NCI-H1092 (cell line): ENCODE measurements around the gene RNF152.

Experiments
- DNase-seq: peaks from one replicate; lab custom pipeline; 2025; lab: John Stamatoyannopoulos, UW

The RNF152 gene

GRCh38 chr18:61892683-61893308 is at the start of gene RNF152:
TSS of gene RNF152 (minus strand) at chr18:61893007. CDS start at chr18:61816463, 76,544 bp downstream.
- peak; percentile 60 for DNase-seq

GRCh38 chr18:61941948-61942471 is 49.2 kb upstream of the RNF152 start:
- no peak for DNase-seq

GRCh38 chr18:61939046-61939674 is 46.4 kb upstream of the RNF152 start:
- DNase-seq, result no peak

GRCh38 chr18:61935362-61935761 is 42.6 kb upstream of the RNF152 start:
- DNase-seq, result no peak

- no peak for DNase-seq
Measured at GRCh38 chr18:61931654-61932379, 39.0 kb upstream of the RNF152 start.

DNA sequence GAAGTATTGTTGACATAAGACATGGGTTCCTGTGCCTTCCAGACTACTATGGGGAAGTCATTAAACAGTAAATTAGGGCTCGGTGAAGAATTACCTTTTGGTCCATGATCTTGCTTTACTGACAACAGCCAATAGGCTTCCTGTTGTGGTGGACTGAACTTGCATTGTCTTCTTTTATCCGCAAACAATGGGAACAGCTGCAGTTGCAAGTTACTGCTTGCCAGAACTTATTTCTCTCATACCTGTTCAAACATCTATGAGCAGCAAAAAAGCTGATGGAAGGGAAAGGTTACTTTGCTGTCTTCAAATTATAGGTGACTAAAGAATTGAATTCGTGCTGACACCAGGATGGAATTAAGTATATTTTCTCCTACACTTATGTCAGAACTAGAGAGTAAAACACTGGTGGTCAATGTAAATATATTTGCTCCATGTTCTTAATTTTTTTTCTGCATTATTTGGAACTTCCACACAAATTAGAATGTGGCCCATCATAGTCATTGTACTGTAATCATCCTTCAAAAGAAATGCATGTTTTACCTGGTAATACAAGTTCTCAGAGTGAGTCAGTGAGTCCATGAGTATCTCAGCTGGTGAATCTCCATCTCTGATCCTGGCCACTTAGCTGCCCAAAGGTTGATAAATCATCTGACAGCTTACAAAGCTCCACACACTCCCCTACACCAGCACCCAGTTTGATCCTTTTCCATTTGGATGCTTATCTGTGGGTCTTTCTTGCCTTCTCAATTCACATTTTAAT is 37.3 kb upstream of the RNF152 start:
- no peak for DNase-seq

GRCh38 chr18:61926532-61926931 is 33.7 kb upstream of the RNF152 start:
- no peak for DNase-seq

- DNase-seq, result no peak
Measured at GRCh38 chr18:61924550-61924949, 31.7 kb upstream of the RNF152 start.

- DNase-seq, result no peak
Measured at GRCh38 chr18:61922435-61922834, 29.6 kb upstream of the RNF152 start.

DNA sequence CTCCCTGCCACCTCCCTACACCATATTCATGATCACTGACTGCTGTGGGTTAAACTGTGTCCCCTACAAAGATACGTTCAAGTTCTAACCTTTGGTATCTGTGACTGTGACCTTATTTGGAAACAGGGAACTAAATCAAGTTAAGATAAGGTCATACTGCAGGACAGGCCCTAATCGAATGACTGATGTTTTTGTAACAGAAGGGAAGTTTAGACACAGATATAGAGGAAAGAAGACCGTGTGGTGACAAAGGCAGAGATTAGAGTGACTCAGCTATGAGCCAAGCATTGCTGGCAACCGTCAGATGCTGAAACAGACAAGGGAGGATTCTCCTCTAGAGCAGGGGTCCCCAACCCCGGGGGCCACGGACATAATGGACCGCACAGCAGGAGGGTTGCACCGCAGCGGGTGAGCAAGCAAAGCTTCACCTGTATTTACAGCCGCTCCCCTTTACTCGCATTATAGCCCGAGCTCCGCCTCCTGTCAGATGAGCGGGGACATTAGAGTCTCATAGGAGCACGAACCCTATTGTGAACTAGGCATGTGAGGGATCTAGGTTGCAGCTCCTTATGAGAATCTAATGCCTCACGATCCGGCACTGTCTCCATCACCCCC is 28.9 kb upstream of the RNF152 start:
- DNase-seq, result no peak

GRCh38 chr18:61917818-61918217 is 25.0 kb upstream of the RNF152 start:
- no peak for DNase-seq

- no peak for DNase-seq
Measured at GRCh38 chr18:61912476-61912875, 19.7 kb upstream of the RNF152 start.

- DNase-seq, result no peak
Measured at GRCh38 chr18:61910101-61910500, 17.3 kb upstream of the RNF152 start.

- DNase-seq, result no peak
Measured at GRCh38 chr18:61908661-61909060, 15.9 kb upstream of the RNF152 start.

DNA sequence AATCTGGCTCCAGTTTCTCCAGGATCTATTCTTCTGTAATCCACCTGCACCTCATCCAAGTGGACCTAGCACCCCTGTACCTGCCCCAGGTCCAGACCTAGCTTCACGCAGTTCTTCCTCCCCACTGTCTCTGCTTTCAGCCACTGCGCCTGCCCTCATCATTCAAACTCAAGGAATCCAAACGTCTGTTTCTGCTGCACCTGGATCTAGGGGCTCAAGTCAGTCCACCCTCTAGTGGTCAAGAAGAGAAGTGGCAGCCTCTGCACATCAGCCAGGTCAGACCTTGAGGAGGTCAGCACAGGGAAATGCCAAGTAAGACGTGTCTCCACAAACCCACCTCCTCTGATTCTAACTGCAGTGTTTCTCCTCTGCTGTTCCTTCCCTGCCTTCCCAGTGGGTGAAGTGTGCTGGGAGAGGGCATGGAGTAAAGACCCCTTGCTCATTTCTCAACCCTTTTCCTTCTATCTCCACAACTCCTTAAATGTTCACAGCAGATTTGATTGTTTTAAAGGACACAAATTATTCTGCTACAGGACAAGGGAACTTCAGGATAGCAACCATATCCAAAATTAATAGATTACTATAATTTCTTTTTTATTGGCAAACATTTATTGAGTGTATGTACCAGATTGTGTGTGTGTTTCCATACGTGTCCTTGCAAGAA is 8.6 kb upstream of the RNF152 start:
- peak; percentile 65 for DNase-seq

DNA sequence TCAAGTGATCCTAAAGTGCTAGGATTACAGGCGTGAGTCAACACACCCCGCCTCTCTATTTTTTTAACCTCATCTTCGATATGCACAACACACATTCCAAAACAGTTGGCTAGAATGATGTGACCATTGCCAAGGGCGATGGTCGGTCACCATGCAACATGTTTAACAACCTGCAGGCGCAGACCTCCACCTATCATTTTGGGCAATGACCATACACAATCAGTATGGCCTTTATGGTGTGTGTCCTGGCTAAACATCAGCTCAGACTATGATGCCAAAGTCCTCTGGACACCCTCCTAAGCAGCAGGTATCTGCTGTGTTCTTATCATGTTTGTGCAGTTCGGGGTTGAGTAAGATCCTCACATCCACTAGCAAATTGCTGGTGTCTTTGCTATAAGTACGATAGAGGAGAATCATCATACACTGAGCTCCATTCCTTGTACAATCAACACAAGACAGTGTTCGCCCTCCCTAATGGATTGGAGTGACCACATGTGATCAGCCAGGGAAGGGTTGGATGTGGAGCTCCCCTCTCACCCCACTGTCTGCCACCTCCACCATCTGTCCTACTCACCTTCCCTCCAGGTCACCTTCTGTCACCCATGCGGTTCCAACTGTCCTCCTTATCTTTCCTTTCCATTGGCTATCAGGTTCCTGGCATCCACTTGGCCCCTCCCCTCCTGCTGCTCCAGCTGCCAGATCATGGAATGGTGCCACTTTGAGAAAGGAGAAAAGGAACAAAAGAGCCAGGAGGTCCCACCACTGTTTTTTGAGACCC is 7.9 kb upstream of the RNF152 start:
- DNase-seq, result no peak

DNA sequence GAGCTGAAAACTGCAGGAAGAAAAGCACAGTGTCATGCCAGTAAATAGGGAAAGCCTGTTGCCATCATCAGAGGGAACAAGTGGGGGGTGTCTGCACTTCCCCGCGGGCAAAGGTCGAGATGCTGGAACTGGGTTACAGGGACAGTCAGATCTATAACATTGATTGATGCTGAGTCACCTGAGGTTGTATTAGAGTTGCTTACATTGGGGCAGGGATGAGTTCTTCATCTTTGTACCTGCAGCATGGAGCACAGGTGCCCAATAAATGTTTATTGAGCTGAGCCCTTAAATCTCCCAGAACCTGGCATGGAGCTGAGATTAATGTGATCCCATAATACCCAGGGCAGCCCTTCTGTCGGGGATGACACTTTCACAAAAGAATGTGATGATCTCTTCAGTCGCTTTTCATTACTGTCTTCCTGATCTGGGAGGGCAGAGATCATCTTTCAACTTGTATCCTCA is 5.9 kb upstream of the RNF152 start:
- DNase-seq, result no peak

DNA sequence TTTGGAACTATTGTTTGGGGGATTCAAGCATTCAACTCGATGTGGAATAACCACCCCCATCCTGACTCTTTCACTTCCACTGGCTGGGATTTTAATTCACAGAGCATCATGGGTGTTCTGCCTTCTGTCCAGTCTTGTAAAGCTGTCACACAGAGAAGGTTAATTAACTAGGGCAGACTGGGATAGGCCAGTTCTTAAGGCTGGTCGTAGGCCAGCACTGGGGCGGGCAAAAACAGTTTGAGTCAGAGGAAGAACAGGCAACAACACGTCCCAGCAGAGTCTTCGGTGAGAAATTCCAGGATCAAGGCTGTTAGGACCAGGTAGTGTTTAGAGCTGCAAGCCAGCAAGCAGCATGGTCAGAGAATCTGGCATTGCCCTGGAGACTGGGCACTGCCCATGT is 4.0 kb upstream of the RNF152 start:
- no peak for DNase-seq

- DNase-seq, result no peak
Measured at GRCh38 chr18:61896118-61896517, 3.3 kb upstream of the RNF152 start.

DNA sequence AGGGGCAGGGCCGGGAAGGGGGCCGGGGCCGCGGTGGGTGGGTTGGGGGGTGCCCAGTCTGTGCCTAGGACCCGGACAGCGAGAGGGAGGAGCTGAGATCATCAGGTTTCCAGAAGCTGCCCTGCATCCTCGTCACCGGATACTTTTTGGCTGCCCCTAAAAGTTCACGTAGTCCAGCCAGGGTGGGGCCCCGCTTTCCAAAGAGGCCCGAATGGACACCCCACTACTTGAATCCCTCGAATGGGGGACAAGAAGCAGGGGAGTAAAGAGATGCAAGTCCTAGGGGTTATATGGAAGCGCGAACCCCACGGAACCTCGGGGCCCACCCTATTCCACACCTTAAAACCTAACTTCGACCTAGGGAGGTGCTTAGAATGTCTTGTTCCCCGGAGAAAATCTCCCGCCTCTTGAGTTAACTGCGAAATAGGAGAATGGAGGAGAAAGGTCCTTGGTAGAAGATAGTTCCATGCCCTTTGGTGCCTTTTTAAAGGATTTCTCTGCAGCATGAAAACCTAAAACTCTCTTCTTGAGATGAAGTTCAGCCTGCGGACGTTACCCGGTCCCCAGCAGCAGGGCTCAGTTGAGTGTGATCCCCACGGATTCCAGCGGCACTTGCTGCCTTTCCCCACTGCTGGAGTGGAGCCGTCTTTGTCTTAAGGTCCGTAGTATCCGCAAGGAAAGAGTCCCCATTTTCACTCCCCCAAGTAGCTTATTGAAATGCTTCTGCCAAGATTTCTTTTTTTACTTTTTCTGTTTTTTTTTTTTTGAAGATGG is 2.1 kb upstream of the RNF152 start:
- no peak for DNase-seq
